CD4-positive, CD25-positive, alpha-beta regulatory T cell (primary cell): Measurements from ENCODE around the gene CPZ. TPM values are rescaled to one million over a fixed set of nuclear protein-coding genes. Genes with fewer than 3 reads are reported as not detected.
A peak's percentile ranks its signal among the peaks of the same experiment; 100 is the strongest.

Source experiments
- ATAC-seq, 2 donors: fragments of 150-1000 bp; cut with Tn5 transposase; one replicate each; pipeline ENCODE4 v1.10.0; 2021; ENCODE audit warnings: low read depth in 2 of 2, moderate number of reproducible peaks in 2 of 2, moderate library complexity in 1 of 2
- DNase-seq, 3 donors: peaks; one replicate each; pipeline versions ENCODE4 v3.0.0 to v3.0.0-alpha.2; 2012 to 2022; ENCODE audit warnings: mixed read lengths in 1 of 3
- H3K27ac ChIP-seq: one replicate; pipeline ENCODE4 v1.7.0; 2013; ENCODE audit warnings: mild to moderate bottlenecking, low read length; ENCODE audit not compliant: insufficient read depth, poor library complexity, severe bottlenecking
- H3K27me3 ChIP-seq: one replicate; pipeline ENCODE4 v1.7.0; 2013; ENCODE audit warnings: low read length; ENCODE audit not compliant: control insufficient read depth, insufficient read depth
- H3K36me3 ChIP-seq: one replicate; pipeline ENCODE4 v1.7.0; 2013; ENCODE audit warnings: mild to moderate bottlenecking, low read length, moderate library complexity; ENCODE audit not compliant: control insufficient read depth, insufficient read depth
- H3K4me1 ChIP-seq: 2 replicates; pipeline ENCODE4 v1.7.0; 2013; ENCODE audit warnings: mild to moderate bottlenecking, low read length; ENCODE audit not compliant: insufficient read depth, control insufficient read depth, poor library complexity, severe bottlenecking
- H3K4me3 ChIP-seq: one replicate; pipeline ENCODE4 v1.7.0; 2013; ENCODE audit warnings: low read depth, mild to moderate bottlenecking, low read length, moderate library complexity
- H3K9me3 ChIP-seq, 2 experiments: 1 replicate in 1 of 2; 2 replicates in 1 of 2; pipeline ENCODE4 v1.7.0; 2013; ENCODE audit warnings: low read length in 2 of 2, mild to moderate bottlenecking in 1 of 2, moderate library complexity in 1 of 2; ENCODE audit not compliant: control insufficient read depth in 2 of 2
- H3K27ac Mint-ChIP-seq, 3 donors: one replicate each; pipeline ENCODE4 v1.8.0; 2020 to 2022; ENCODE audit warnings: mild to moderate bottlenecking in 3 of 3, mixed read lengths in 3 of 3, moderate library complexity in 2 of 3
- H3K27me3 Mint-ChIP-seq: one replicate; pipeline ENCODE4 v1.8.0; 2022; ENCODE audit warnings: mild to moderate bottlenecking, mixed read lengths
- H3K36me3 Mint-ChIP-seq: one replicate; pipeline ENCODE4 v1.8.0; 2020; ENCODE audit warnings: mixed read lengths
- H3K4me1 Mint-ChIP-seq, 4 donors: one replicate each; pipeline ENCODE4 v1.8.0; 2020 to 2022; ENCODE audit warnings: mixed read lengths in 4 of 4, mild to moderate bottlenecking in 1 of 4
- H3K4me3 Mint-ChIP-seq, 4 donors: one replicate each; pipeline ENCODE4 v1.8.0; 2020 to 2022; ENCODE audit warnings: mild to moderate bottlenecking in 4 of 4, mixed read lengths in 4 of 4, moderate library complexity in 3 of 4
- H3K9me3 Mint-ChIP-seq, 7 donors: one replicate each; pipeline ENCODE4 v1.8.0; 2020 to 2022; ENCODE audit warnings: mixed read lengths in 7 of 7, mild to moderate bottlenecking in 3 of 7, moderate library complexity in 2 of 7
- polyA plus RNA-seq, 4 donors: library from polyadenylated mRNA; unstranded; fragments of 300-500 nt; fragmentation: Illumina TruSeq; gene quantifications; one replicate each; pipeline ENCODE4 v1.2.3, GENCODE V29; 2021
- total RNA-seq: library from RNA; stranded (reverse); gene quantifications from one replicate; pipeline ENCODE4 v1.2.3, GENCODE V29; 2022

Gene CPZ
- total and polyA plus RNA-seq, 5 donors from 2014 or later: not detected

DNA sequence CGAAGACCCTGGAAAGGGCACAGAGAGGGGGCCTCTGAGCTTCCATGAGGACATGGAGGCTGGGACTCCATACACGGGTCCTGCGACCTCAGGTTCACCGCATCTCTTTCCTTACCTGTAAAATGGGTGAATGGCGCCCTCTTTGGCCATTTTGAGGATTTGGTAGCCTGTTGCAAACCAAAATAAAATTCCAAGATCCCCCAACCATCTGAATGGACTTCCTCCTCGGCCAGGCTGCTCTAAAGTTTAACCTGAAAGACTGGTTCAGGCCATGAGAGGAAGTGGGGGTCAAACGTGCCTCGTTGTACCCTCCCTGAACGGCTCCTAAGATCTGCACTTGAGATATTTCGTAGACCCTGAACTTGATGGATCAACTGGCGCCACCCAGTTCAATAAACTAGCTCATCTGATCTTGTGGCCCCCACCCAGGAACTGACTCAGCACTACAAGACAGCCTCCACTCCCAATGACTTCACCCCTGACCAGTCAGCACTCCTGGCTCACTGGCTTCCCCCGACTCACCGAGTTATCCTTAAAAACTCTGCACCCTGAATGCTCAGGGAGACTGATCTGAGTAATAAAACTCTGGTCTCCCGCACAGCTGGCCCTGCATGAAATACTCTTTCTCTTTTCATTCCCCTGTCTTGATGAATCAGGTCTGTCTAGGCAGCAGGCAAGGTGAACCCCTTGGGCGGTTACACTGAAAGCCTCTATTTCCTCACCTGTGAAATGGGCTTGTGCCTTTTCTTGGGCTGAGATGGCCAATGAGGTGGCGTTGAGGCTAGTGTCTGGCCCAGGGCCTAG lies 45.3 kb upstream of the CPZ start:
- Mint-ChIP-seq H3K4me3 (no peak overlapping the region), H3K36me3 (no peaks in the 10 kb centered on the region), H3K4me1 (no peaks in the 10 kb centered on the region), H3K27me3 (peaks cover 4% of the 10 kb centered on the region), H3K9me3 (peaks cover 0 to 1% (median 0%) of the 10 kb centered on the region in 7 donors), H3K27ac (no peak overlapping the region)
- Histone ChIP-seq H3K4me3 (no peak overlapping the region), H3K9me3 (no peaks in the 10 kb centered on the region), H3K27ac (no peak overlapping the region), H3K27me3 (no peaks in the 10 kb centered on the region), H3K4me1 (no peaks in the 10 kb centered on the region), H3K36me3 (no peaks in the 10 kb centered on the region)
- DNase-seq: peak in 1 of 3 donors; percentile 16
- no peak for ATAC-seq

- H3K27ac ChIP-seq: no peak overlapping the region
- Mint-ChIP-seq H3K4me1 (no peaks in the 10 kb centered on the region), H3K27me3 (peaks cover 4% of the 10 kb centered on the region), H3K27ac (no peak overlapping the region), H3K9me3 (peaks cover 0 to 1% (median 0%) of the 10 kb centered on the region in 7 donors), H3K4me3 (no peak overlapping the region), H3K36me3 (no peaks in the 10 kb centered on the region)
- ATAC-seq (no peak), DNase-seq (no peak)
- no peaks in the 10 kb centered on the region for H3K27me3 ChIP-seq
- H3K9me3 ChIP-seq: no peaks in the 10 kb centered on the region
- H3K36me3 ChIP-seq: no peaks in the 10 kb centered on the region
- no peaks in the 10 kb centered on the region for H3K4me1 ChIP-seq
- H3K4me3 ChIP-seq: no peak overlapping the region
These were observed 44.4 kb upstream of the CPZ start for GRCh38 chr4:8547912-8548730.

DNA sequence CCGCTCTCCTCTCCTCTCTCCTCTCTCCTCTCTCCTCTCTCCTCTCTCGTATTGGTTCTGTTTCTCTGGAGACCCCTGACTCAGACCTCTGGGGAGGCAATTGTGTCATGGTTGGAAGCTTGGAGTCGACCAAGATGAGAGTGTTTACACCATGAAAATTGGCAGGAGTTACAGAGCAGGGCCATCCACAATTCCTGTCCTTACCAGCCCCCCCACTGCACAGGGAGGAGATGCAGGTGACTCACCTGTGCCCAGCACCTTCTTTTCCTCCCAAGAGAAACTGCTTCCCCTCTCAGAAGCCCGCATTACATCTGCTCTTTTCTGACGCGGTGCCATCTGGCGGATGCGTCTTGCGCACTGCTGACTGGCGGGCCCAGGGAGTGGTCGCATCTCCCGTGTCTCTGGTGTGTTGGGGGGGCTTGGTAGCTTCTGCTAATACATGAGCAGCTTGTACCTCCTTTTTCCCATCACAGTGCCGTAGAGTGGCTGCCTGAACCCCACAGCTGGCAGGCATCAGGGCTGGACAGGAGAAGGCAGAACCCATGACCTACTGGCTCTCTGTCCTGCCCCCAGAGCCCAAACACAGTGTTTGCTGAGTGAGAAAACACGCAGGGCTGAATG lies 43.7 kb upstream of the CPZ start:
- Mint-ChIP-seq H3K9me3 (peaks cover 0 to 1% (median 0%) of the 10 kb centered on the region in 7 donors), H3K4me3 (no peak overlapping the region), H3K4me1 (no peaks in the 10 kb centered on the region), H3K36me3 (no peaks in the 10 kb centered on the region), H3K27ac (no peak overlapping the region), H3K27me3 (peaks cover 8% of the 10 kb centered on the region)
- no peaks in the 10 kb centered on the region for H3K27me3 ChIP-seq
- no peaks in the 10 kb centered on the region for H3K9me3 ChIP-seq
- DNase-seq (no peak), ATAC-seq (no peak)
- no peaks in the 10 kb centered on the region for H3K36me3 ChIP-seq
- H3K4me1 ChIP-seq: no peaks in the 10 kb centered on the region
- H3K27ac ChIP-seq: no peak overlapping the region
- H3K4me3 ChIP-seq: no peak overlapping the region

DNA sequence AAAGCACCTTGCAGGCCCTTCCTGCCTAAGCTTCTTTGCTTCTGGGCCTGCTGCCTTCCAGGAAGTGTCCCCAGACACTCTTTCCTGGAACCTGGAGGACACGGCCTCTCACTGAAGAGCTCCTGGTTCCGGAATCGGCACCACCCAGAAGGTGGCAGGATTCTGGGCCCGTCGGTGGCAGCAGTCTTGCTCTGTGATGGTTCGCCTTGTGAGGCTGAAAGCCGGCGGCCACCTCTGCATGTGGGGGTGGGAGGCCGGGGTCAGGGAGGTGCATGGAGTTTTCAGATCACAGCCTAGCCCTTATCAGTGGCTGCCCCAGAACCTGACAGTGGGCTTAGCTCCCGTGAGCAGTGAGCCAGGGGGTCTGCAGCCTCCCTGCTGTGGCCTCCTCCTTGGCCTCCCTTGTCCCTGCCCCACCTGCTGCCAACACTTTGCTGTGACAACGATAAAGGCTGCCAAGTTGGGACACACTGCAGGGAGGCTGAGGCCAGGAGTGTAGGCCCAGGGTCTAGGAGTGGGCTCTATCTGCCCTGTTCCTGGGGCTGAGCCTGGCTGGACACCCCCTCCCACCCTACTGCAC lies 43.1 kb upstream of the CPZ start:
- Histone ChIP-seq H3K4me1 (no peaks in the 10 kb centered on the region), H3K27ac (no peak overlapping the region), H3K4me3 (no peak overlapping the region), H3K36me3 (no peaks in the 10 kb centered on the region), H3K27me3 (no peaks in the 10 kb centered on the region), H3K9me3 (no peaks in the 10 kb centered on the region)
- H3K4me1 Mint-ChIP-seq: no peaks in the 10 kb centered on the region
- no peak for ATAC-seq
- H3K9me3 Mint-ChIP-seq: peaks cover 0 to 1% (median 0%) of the 10 kb centered on the region in 7 donors
- no peak overlapping the region for H3K27ac Mint-ChIP-seq
- peaks cover 8% of the 10 kb centered on the region for H3K27me3 Mint-ChIP-seq
- no peaks in the 10 kb centered on the region for H3K36me3 Mint-ChIP-seq
- no peak for DNase-seq
- H3K4me3 Mint-ChIP-seq: no peak overlapping the region

GRCh38 chr4:8550691-8551090 lies 41.9 kb upstream of the CPZ start:
- DNase-seq: no peak
- Histone ChIP-seq H3K27ac (no peak overlapping the region), H3K4me1 (no peaks in the 10 kb centered on the region), H3K9me3 (no peaks in the 10 kb centered on the region), H3K4me3 (no peak overlapping the region), H3K27me3 (no peaks in the 10 kb centered on the region), H3K36me3 (no peaks in the 10 kb centered on the region)
- no peak overlapping the region for H3K4me3 Mint-ChIP-seq
- H3K4me1 Mint-ChIP-seq: no peaks in the 10 kb centered on the region
- H3K36me3 Mint-ChIP-seq: no peaks in the 10 kb centered on the region
- peaks cover 0 to 1% (median 0%) of the 10 kb centered on the region in 7 donors for H3K9me3 Mint-ChIP-seq
- H3K27me3 Mint-ChIP-seq: peaks cover 4% of the 10 kb centered on the region
- no peak overlapping the region for H3K27ac Mint-ChIP-seq
- no peak for ATAC-seq

DNA sequence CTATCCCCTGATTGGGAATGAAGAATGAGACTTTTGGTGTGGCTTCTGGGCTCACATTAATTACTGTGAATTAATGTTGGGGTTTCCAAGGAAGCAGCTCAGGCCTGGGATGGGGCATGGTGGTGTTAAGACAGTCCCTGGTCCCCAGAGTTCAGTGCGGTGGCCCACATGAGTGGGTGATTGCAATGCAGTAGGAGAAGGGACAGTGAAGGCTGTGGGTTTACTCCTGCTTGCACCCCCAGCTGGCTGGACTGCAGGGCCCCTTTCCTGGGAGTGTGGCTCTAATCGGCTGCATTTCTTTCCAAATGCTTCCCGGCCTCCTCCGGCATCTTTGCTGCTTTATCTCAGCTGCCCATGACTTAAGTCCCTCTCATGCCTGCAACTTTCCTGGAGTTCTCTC lies 40.5 kb upstream of the CPZ start:
- Histone ChIP-seq H3K27ac (no peak overlapping the region), H3K27me3 (no peaks in the 10 kb centered on the region), H3K4me3 (no peak overlapping the region), H3K4me1 (no peaks in the 10 kb centered on the region), H3K9me3 (no peaks in the 10 kb centered on the region), H3K36me3 (no peaks in the 10 kb centered on the region)
- Mint-ChIP-seq H3K4me3 (no peak overlapping the region), H3K4me1 (no peaks in the 10 kb centered on the region), H3K27me3 (peaks cover 4% of the 10 kb centered on the region), H3K9me3 (no peaks in the 10 kb centered on the region), H3K27ac (no peak overlapping the region), H3K36me3 (no peaks in the 10 kb centered on the region)
- ATAC-seq (no peak), DNase-seq (no peak)

GRCh38 chr4:8552581-8553205 lies 39.9 kb upstream of the CPZ start:
- H3K4me3 Mint-ChIP-seq: no peak overlapping the region
- no peaks in the 10 kb centered on the region for H3K36me3 ChIP-seq
- ATAC-seq (no peak), DNase-seq (no peak)
- no peaks in the 10 kb centered on the region for H3K36me3 Mint-ChIP-seq
- no peaks in the 10 kb centered on the region for H3K27me3 ChIP-seq
- peaks cover 4% of the 10 kb centered on the region for H3K27me3 Mint-ChIP-seq
- H3K4me1 ChIP-seq: no peaks in the 10 kb centered on the region
- H3K4me3 ChIP-seq: no peak overlapping the region
- H3K27ac Mint-ChIP-seq: no peak overlapping the region
- no peaks in the 10 kb centered on the region for H3K9me3 Mint-ChIP-seq
- H3K9me3 ChIP-seq: no peaks in the 10 kb centered on the region
- no peak overlapping the region for H3K27ac ChIP-seq
- H3K4me1 Mint-ChIP-seq: no peaks in the 10 kb centered on the region
